ENCODE data around the gene STAC2.

The STAC2 gene

DNA sequence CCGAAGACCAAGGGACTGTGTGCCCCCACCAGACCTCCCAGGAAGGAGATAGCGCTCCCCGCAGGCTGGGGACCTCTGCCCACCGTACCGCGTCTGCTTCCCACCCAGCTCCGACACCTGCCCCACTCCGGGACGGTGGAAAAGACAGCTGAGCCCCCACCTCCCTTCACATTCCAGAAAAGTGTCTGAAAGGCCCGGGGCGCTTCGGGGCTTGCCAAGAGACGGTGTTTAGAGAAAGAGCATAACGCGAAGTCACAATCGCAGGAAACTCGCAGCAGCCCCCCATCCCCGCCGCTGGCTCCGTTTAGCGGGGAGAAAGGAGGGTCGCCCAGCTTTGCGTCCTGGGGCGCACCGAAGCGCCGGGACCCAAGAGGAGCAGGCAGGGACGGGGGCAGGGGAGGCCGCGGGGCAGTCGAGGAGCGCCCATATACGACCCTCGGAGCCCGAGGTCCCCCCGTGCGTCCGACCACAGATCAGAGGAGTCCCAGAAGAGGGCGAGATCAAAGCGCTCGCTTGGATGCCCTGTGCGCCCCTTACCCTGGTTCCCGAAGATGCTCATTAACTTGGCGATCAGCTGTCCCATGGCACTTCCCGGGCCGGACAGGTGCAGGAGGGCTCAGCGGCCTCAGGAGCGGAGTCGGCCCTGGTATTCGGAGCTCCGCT, 60.4 kb downstream of the STAC2 start:
- H3K4me3 ChIP-seq (replicated peaks; ENCODE audit: low read depth, low read length), result peak overlapping the region; percentile 52
- no peak for TF ChIP-seq CTCF (IDR thresholded peaks at IDR 0.05; ENCODE audit: low read length, missing control alignments)

DNA sequence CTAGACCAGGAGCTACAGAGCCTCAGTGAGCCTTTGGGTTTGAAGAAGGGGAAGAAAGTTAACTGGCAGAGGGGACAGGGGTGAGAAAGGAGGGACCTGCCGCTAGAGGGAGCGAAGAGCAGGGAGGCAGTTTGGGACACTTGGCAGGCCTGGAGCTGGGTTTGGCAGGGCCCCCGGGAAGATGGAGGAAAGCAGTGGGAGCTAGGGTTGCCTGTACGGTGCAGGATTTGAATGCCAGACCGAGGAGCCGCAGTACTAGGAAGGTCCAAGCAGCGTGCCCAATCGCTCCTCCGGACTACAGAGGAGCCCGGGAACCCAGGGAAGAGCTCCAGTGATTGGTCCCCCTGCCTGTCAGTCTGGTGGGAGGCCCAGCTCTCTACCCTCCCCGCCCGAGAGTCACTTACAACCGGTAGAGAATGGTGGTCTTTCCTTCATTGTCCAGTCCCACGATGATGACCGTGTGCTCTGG, 61.0 kb downstream of the STAC2 start:
- H3K4me3 ChIP-seq (replicated peaks; ENCODE audit: low read depth, low read length), result peak overlapping the region; percentile 52
- peak; percentile 95 for DNase-seq (ENCODE audit: low read depth)
- peak; percentile 93 for TF ChIP-seq CTCF (IDR thresholded peaks at IDR 0.05; ENCODE audit: low read length, missing control alignments)

More for the DNA sequence above, 60.4 kb downstream of the STAC2 start:
- no peak for DNase-seq (ENCODE audit: low read depth)

GRCh38 chr17:39161962-39162361, 63.8 kb downstream of the STAC2 start:
- no peak for TF ChIP-seq CTCF (IDR thresholded peaks at IDR 0.05; ENCODE audit: low read length, missing control alignments)
- DNase-seq (ENCODE audit: low read depth), result no peak
- no peak overlapping the region for H3K4me3 ChIP-seq (replicated peaks; ENCODE audit: low read depth, low read length)

All from fibroblast of pulmonary artery (primary cell).